IPS-11a (cell line): Measurements from ENCODE around the gene GOLGA8M.
"Not testable (repeated sequence)": the region's sequence is repeated elsewhere in the genome, so short reads cannot be mapped to it uniquely, and the experiment has no call there.

Experiments
- H3K4me3 ChIP-seq: one replicate; pipeline ENCODE4 v1.5.1; 2013; ENCODE audit warnings: low read depth, low read length, control low read depth

GOLGA8M gene

DNA sequence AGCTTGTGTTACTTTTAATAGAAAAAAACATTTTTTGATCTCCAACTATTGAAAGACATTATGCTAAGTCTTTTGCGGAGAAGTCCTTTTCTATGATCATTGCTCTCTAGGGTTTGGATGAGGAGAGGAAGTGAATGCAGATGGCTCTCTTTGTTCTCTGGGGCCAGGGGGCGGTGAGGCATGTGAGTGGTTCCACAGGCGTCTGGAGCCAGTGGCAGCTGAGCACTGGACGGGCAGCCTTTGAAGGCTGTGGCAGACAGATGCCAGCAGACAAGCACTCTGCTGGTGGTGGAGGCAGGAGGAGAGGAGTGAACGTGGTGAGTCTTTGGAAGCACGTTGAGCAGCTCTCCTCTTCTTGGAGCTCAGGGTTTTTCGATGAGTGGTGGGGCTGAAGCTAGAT, 51.5 kb downstream of the GOLGA8M start:
- H3K4me3 ChIP-seq, result not testable (repeated sequence)

DNA sequence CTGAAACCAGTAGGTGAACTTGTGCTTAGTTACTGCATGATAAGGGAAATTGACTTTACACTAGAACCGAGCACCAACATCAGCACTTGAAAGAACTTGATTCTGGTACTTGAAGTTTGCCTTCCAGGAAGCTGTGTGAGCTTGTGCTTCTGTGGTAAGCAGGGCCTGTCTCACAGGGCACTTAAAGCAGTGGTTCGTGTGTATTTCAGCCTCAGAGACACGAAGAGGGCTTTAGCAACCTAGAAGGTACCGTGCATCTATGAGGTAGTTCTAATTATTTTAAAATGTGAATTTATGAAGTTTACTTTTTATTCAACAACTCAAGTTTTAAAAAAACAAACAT, 56.2 kb downstream of the GOLGA8M start:
- not testable (repeated sequence) for H3K4me3 ChIP-seq

GRCh38 chr15:28655329-28656017, 56.7 kb downstream of the GOLGA8M start:
- not testable (repeated sequence) for H3K4me3 ChIP-seq

DNA sequence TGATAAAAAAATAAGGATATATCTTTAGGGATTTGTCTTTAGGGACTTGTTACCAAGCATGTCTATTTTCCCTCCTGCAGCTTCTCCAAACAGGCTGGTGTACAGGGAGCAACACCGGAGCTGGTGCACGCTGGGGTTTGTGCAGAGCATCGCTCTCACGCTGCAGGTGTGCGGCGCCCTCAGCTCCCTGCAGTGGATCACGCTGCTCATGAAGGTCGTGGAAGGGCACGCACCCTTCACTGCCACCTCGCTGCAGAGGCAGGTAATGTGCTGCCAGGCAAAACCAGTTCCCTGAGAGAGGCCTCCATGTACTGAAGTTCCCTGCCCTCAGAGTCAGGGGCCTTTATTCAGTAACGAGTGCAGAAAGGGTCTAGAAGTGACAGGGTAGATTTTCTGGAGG, 58.0 kb downstream of the GOLGA8M start:
- H3K4me3 ChIP-seq, result not testable (repeated sequence)

DNA sequence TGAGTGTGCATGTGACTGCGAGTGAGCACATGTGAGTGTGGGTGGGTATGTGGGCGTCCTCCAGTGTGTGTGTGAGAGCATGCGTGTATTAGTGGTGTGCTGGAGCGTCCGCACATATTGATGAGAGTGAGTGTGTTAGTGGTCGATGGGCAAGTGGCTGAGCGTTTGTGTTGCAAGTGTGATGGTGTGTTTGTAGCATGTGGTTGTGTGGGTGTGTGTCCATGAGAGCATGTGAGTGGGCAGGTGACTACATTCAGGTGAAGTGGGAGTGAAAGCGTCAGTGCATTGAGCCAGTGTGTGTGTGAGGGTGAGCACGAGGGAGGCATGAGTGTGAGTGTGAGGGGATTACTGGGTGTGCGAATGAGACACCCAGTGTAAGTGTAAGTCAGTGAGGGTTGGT, 59.7 kb downstream of the GOLGA8M start:
- not testable (repeated sequence) for H3K4me3 ChIP-seq
